GM21447 (cell line): ENCODE data around the gene C5orf52.
"Not testable (repeated sequence)": the region's sequence is repeated elsewhere in the genome, so short reads cannot be mapped to it uniquely, and the experiment has no call there.

Experiments
- ATAC-seq: cut with Tn5 transposase; IDR thresholded peaks from one replicate; pipeline ENCODE4 v1.9.1; 2021; ENCODE audit not compliant: unreplicated experiment

The C5orf52 gene

GRCh38 chr5:157721159-157721558, 49.8 kb downstream of the C5orf52 start:
- no peak for ATAC-seq

GRCh38 chr5:157722895-157723294, 51.6 kb downstream of the C5orf52 start:
- not testable (repeated sequence) for ATAC-seq

GRCh38 chr5:157726607-157727006, 55.3 kb downstream of the C5orf52 start:
- ATAC-seq, result not testable (repeated sequence)

DNA sequence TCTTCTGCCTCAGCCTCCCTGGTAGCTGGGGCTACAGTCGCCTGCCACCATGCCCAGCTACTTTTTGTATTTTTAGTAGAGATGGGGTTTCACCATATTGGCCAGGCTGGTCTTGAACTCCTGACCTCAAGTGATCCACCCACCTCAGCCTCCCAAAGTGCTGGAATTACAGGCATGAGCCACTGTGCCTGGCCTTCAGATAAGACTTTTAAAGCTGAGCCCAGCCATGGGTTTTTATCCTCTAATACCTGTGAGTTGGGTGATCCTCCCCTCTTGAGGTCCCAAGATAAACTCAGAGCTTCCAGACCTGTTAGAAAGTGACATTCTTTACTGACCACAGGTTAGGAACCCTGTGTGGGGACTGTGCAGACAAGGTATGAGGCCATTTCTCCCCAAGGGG, 56.5 kb downstream of the C5orf52 start:
- ATAC-seq, result not testable (repeated sequence)
